ENCODE data around the gene SORBS2.

SORBS2 gene

DNA sequence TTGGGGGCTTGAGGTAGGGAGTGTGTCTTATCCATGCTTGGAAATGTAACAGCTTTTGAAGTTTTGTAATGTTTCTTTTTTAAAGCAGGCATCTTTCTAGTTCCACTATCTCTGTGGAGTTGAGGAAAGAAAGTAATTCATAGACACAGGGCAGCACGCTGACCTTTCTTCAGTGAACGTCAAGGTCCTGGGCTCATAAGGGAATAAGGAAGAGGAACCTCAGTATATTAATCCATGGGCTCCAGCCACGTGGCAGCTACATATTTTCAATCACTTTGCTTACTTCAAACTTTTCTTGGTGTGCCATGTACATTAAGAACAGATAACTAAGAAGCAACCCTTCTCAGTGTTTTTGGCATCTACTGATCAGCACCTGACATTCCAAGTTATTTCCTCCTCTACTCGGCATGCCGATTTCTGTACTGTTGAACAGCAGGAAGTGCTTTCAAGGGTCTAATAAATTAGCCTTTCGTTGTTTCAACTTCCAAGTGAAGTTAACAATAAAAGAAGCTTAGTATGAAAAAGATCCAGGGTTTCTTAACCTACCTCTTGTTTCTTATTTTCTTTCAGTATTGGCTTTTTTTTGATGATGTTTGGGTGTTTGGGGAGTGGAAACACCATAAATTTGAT, 88.2 kb downstream of the SORBS2 start:
- H3K4me1 ChIP-seq (ENCODE audit: insufficient read depth, low read length, poor library complexity, severe bottlenecking) = no peaks in the 10 kb centered on the region
- H3K4me3 ChIP-seq (ENCODE audit: low read length, poor library complexity, severe bottlenecking) = no peak overlapping the region
- H3K9ac ChIP-seq (ENCODE audit: low read depth, low read length, poor library complexity, severe bottlenecking) = no peak overlapping the region
- H3K4me2 ChIP-seq (ENCODE audit: low read depth, low read length, poor library complexity, severe bottlenecking) = no peak overlapping the region
- no peaks in the 10 kb centered on the region for H3F3A ChIP-seq (ENCODE audit: low read depth)
- H4K20me1 ChIP-seq (ENCODE audit: insufficient read depth, low read length, poor library complexity, severe bottlenecking) = no peaks in the 10 kb centered on the region
- H3K27me3 ChIP-seq (ENCODE audit: insufficient read depth, low read length, poor library complexity, severe bottlenecking) = no peaks in the 10 kb centered on the region
- no peaks in the 10 kb centered on the region for H3K79me2 ChIP-seq (ENCODE audit: insufficient read depth, low read length)
- H3K36me3 ChIP-seq (ENCODE audit: insufficient read depth, low read length) = no peaks in the 10 kb centered on the region
- TF ChIP-seq EZH2phosphoT487 (IDR thresholded peaks at IDR 0.05; ENCODE audit: borderline replicate concordance) = no peak
- TF ChIP-seq, protein P1, sequence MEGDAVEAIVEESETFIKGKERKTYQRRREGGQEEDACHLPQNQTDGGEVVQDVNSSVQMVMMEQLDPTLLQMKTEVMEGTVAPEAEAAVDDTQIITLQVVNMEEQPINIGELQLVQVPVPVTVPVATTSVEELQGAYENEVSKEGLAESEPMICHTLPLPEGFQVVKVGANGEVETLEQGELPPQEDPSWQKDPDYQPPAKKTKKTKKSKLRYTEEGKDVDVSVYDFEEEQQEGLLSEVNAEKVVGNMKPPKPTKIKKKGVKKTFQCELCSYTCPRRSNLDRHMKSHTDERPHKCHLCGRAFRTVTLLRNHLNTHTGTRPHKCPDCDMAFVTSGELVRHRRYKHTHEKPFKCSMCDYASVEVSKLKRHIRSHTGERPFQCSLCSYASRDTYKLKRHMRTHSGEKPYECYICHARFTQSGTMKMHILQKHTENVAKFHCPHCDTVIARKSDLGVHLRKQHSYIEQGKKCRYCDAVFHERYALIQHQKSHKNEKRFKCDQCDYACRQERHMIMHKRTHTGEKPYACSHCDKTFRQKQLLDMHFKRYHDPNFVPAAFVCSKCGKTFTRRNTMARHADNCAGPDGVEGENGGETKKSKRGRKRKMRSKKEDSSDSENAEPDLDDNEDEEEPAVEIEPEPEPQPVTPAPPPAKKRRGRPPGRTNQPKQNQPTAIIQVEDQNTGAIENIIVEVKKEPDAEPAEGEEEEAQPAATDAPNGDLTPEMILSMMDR (conservative IDR thresholded peaks at IDR 0.05; ENCODE audit: low read length) = no peak
- no peaks in the 10 kb centered on the region for H3K9me3 ChIP-seq (ENCODE audit: insufficient read depth, low read depth, low read length)
- H2AFZ ChIP-seq (ENCODE audit: low read length) = no peak overlapping the region
- no peaks in the 10 kb centered on the region for H3K9me2 ChIP-seq (replicated peaks; ENCODE audit: low read depth, low read length)

GRCh38 chr4:185722029-185722316, 90.0 kb downstream of the SORBS2 start:
- Histone ChIP-seq H4K20me1 (ENCODE audit: insufficient read depth, low read length, poor library complexity, severe bottlenecking) (no peaks in the 10 kb centered on the region), H3K9me3 (ENCODE audit: insufficient read depth, low read depth, low read length) (no peaks in the 10 kb centered on the region), H3F3A (ENCODE audit: low read depth) (no peaks in the 10 kb centered on the region), H2AFZ (ENCODE audit: low read length) (no peak overlapping the region), H3K4me3 (ENCODE audit: low read length, poor library complexity, severe bottlenecking) (no peak overlapping the region), H3K9me2 (replicated peaks; ENCODE audit: low read depth, low read length) (no peaks in the 10 kb centered on the region), H3K27me3 (ENCODE audit: insufficient read depth, low read length, poor library complexity, severe bottlenecking) (no peaks in the 10 kb centered on the region), H3K4me2 (ENCODE audit: low read depth, low read length, poor library complexity, severe bottlenecking) (no peak overlapping the region), H3K79me2 (ENCODE audit: insufficient read depth, low read length) (no peaks in the 10 kb centered on the region), H3K9ac (ENCODE audit: low read depth, low read length, poor library complexity, severe bottlenecking) (no peak overlapping the region), H3K4me1 (ENCODE audit: insufficient read depth, low read length, poor library complexity, severe bottlenecking) (peaks cover 2% of the 10 kb centered on the region), H3K36me3 (ENCODE audit: insufficient read depth, low read length) (no peaks in the 10 kb centered on the region)
- no peak for TF ChIP-seq EZH2phosphoT487 (IDR thresholded peaks at IDR 0.05; ENCODE audit: borderline replicate concordance)
- TF ChIP-seq, protein P1 (conservative IDR thresholded peaks at IDR 0.05; ENCODE audit: low read length) = no peak

GRCh38 chr4:185721190-185722028, 90.6 kb downstream of the SORBS2 start:
- Histone ChIP-seq H3K4me1 (ENCODE audit: insufficient read depth, low read length, poor library complexity, severe bottlenecking) (peaks cover 2% of the 10 kb centered on the region), H3K9me3 (ENCODE audit: insufficient read depth, low read depth, low read length) (no peaks in the 10 kb centered on the region), H3K36me3 (ENCODE audit: insufficient read depth, low read length) (no peaks in the 10 kb centered on the region), H3K27me3 (ENCODE audit: insufficient read depth, low read length, poor library complexity, severe bottlenecking) (no peaks in the 10 kb centered on the region), H4K20me1 (ENCODE audit: insufficient read depth, low read length, poor library complexity, severe bottlenecking) (no peaks in the 10 kb centered on the region), H3F3A (ENCODE audit: low read depth) (no peaks in the 10 kb centered on the region), H2AFZ (ENCODE audit: low read length) (no peak overlapping the region), H3K9ac (ENCODE audit: low read depth, low read length, poor library complexity, severe bottlenecking) (no peak overlapping the region), H3K4me3 (ENCODE audit: low read length, poor library complexity, severe bottlenecking) (no peak overlapping the region), H3K79me2 (ENCODE audit: insufficient read depth, low read length) (no peaks in the 10 kb centered on the region), H3K9me2 (replicated peaks; ENCODE audit: low read depth, low read length) (no peaks in the 10 kb centered on the region), H3K4me2 (ENCODE audit: low read depth, low read length, poor library complexity, severe bottlenecking) (no peak overlapping the region)
- TF ChIP-seq, protein P1 (conservative IDR thresholded peaks at IDR 0.05; ENCODE audit: low read length) = no peak
- no peak for TF ChIP-seq EZH2phosphoT487 (IDR thresholded peaks at IDR 0.05; ENCODE audit: borderline replicate concordance)

All from Loucy (cell line).